ENCODE data around the gene PTPRN2.

- no peak for TF ChIP-seq CTCF (conservative IDR thresholded peaks at IDR 0.05; ENCODE audit: low read length)
- no peak for TF ChIP-seq EZH2phosphoT487 (IDR thresholded peaks at IDR 0.05; ENCODE audit: borderline replicate concordance, low read depth, low read length)
These were observed 1042.5 kb downstream of the PTPRN2 start for GRCh38 chr7:157544980-157545680.

Data from OCI-LY7 (cell line).